Effector CD8-positive, alpha-beta T cell (primary cell): ENCODE results near the gene CCR9.

Source experiments
- DNase-seq: peaks from one replicate; lab custom pipeline; 2025; lab: John Stamatoyannopoulos, UW

Gene CCR9

GRCh38 chr3:45873036-45873435 lies 13.3 kb upstream of the CCR9 start:
- no peak for DNase-seq

DNA sequence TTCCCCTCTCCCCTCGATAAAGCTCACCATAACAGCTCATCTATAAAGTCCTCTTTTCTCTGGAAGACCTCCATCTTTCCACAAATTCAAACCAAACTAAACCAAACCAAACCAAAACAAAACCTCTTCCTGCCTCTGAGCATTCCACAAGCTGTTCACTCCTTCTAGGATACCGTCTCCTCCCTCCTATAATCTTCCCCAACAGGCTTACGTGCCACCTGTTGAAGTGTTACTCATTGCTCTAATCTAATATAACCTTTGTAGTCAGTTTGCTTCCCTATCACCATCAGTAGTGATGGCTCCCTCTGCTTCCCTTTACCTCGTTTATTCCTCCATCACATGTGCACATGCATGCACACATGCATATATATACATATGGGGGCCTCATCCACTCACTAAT lies 12.7 kb upstream of the CCR9 start:
- no peak for DNase-seq

- no peak for DNase-seq
These were observed 11.5 kb upstream of the CCR9 start for GRCh38 chr3:45874677-45875346.

GRCh38 chr3:45878124-45878523 lies 8.2 kb upstream of the CCR9 start:
- no peak for DNase-seq

DNA sequence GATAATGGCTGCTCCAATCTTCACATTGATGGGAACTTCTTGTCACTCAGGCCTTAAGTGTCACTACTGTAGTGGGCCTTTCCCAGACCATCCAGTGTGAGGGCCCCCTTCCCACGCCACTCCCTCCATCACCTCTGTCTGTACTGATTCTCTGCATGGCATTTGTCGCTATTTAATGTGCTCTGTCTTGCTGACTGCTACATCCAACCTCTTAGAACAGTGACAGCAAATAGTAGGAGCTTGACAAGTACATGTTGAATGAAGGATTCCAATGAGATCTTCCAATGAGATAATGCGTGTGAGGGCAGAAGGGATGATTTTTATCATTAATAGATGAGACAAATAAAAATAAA lies 5.6 kb upstream of the CCR9 start:
- no peak for DNase-seq

GRCh38 chr3:45881078-45882022 lies 5.0 kb upstream of the CCR9 start:
- no peak for DNase-seq

DNA sequence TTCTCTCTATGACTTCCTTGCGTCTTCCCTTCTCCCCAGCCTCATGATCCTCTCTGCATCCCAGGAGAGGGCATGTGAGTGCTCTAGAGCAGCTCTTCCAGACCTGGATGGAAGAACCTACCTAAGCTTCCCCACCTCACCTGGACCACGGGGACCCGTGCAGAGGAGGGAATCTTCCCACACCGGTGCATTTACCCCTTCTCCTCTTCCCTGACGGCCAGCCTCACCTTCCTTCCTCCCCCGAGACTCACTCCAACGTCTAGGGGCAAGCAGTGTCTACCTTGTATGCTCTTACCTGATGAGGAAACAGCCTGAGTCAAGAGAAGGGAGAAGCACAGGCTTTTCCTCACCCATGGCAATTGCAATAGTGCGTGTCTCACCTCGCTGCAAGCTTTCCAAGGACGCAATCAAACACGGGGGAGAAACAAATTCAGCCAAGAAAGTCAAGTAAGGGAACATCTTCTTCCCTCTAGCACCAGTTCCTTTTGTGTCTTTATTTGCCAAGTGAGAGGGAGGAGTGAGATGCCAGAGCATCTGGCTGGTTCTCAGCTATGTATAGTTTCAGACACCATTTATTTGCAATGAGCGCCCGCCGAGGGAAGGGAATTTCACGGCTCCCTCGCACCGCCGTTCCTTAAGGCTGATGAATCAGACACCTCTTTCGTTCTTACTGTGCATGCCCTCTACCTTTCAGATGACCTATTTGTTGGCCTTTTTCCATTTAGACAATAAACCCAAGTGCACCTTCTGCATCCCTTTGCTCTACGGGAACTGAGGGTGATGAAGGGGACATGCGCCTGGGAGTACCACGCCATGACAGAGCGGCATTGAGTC lies 1.8 kb upstream of the CCR9 start:
- no peak for DNase-seq

DNA sequence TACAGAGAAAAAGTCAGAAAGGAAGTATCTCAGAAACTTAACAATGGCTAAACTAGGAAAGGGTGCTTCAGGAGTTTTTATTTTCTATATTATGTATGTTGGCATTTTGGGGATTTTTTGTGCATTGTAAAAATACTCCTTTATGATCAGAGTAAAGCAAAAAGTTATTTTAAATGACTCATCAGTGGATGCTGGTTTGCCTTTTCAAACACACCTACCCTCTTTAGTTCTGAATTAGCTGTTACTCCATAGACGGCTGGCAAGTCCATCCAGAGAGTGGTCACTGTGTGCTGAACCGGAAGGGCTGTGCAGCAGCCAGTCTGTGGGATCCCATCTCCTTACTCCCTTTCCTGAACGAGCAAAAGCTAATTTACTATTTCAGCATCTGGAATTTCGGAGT lies 942 bp downstream of the CCR9 start:
- DNase-seq = no peak

DNA sequence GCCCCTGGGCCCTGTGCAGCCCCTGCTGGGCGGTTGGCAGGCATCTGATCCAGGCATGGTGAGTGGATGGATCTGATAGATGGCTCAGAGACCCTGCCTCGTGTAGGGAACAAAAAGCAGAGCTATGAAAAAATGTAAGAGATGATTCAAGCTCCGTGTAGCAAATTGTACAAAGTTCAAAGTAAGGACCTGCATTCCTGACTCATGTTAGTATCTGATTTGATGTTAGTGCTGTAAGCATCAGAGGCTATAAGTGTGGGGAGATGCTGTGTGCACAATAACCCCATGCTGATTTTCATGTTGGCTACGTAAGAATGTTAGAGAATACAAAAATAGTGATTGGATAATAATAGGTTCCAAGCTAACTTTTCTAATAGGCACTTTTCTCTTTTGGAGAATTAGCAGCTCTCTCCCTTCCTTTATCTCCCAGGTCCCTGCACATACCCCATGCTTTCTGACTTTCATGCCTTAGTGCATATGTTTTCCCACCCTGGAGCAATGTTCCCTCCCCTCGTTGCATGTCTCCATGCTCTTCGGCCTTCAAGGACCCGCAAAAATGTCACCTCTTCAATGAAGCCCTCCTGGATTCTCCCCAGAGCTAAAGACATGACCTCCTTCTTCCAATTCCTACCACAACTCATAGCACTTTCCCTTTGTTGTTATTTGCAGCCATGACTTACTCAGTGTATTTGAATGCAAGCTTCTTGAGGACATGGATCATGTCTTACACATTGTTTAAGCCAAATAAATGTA lies 1.6 kb downstream of the CCR9 start:
- no peak for DNase-seq

DNA sequence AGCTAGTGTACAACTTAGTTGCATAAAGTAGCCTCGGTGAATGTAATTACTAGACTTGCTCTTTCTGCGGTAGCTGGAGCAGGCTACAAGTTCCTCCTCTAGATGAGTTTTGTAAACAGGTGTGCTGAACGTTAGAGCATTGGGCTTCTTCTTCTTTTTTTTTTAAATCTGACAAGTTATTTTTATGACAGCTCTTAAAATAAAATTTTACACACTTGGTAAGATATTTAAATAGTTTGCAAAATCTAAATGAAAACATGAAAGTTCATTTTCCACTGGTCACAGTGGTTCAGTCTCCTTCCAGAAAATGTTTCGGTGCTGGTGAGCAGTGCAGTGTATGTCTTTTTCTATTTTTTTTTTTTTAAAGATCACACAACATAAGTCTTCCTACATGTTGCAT lies 3.0 kb downstream of the CCR9 start:
- DNase-seq = no peak

DNA sequence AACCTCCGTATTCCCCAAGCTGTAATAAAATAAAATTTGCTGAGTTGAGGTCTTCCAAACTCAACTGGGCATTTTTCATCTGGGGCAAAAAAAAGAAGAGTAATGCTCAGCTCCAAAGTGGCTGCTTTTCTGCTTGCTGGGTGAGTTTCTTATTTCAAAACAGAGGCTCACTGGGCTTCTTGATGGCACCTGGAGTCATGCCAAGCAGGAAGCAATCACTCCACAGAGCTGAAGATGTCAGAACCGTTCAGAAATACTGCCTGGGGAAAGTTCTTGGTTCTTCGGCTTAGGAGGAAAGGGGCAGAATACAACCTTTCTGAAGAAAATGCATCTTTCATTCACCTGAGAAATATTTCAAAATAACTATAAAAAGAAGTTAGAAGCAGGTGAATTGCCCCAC lies 4.1 kb downstream of the CCR9 start:
- DNase-seq = no peak

DNA sequence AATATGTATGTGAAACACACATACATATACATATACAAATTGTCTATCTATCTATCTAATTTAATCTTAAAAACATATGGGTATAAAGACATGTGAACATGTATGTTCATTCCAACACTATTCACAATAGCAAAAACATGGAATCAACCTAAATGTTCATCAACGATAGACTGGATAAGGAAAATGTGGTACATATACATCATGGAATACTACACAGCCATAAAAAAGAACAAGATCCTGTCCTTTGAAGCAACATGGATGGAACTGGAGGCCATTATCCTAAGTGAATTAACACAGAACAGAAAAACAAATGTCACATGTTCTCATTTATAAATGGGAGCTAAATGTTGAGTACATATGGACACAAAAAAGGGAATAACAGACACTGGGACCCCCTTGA lies 5.8 kb downstream of the CCR9 start:
- no peak for DNase-seq

DNA sequence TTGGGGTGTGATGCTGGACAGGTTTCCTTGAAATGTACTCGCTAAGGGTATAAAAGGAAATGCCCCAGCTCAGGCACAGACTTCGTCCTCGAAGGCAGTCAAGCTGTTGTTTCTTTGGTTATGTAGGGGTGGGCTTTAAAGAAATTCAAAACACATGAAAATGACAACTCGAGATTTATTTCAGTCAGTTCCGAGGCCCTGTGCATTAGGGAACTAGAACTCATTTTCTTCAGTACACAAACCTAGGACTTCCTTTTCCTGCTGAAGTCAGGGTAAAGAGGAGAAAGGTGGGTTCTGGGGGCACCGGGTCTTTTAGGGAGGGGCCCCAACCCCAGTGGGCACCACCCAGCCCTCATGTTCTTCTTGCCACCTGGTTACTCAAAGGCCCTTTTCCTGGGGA lies 7.7 kb downstream of the CCR9 start:
- no peak for DNase-seq

GRCh38 chr3:45895686-45896468 lies 9.5 kb downstream of the CCR9 start:
- DNase-seq = no peak

DNA sequence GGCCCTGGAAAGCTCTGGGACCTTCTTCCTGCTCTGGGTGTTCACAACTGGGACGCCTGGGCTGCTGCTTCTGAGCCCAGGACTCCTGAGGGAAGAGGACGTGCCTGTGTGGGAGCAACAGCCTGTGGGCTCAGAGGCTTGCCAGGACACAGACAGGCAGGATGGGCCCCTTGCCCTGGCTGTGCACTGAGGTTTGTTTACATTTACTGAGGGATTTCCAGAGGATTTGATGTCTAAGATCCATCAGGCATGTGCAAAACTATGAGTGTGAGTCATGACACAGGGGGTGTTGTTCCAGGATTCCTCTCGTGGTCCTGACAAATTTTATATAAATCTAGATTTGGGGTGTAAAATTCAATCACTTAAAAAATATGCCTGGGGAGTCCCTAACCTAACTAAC lies 10.6 kb downstream of the CCR9 start:
- no peak for DNase-seq

DNA sequence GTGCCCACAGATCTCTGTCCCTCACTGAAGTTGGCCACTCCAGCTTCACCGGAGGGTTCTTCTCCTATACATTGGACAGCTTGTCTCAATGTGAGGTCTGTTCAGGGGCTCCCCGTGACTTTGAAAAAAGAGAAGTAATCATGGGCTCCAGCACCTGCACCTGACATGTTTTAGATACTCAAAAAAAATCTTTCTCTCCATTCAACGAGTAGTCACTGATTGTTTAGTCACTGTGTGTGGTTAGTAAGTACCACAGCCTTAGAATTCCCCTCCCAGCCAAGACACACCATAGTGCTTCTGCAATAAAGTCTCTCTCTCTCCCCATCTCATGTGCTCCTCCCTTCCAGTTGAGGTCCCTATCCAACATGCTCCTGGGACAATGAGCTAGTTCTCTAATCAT lies 18.6 kb downstream of the CCR9 start:
- DNase-seq = no peak

DNA sequence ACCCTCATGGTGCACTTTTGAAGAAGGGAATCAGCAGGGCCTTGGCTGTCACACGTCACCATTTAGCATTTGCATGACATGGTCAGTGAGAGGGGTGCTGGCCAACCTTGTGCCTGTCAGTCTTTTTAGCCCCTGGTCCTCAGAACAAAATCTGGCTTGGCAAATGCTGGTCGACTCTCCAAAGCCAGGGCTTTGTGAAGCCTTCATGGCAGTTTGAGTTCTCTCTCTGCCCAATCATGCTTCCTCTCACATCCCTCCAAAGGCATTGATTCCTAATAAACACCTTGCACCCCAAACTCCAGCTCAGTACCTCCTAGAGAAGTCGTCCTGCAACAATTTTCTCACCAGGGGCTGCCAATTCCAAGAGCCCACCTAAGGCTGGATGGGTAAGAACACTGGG lies 19.4 kb downstream of the CCR9 start:
- DNase-seq = no peak

DNA sequence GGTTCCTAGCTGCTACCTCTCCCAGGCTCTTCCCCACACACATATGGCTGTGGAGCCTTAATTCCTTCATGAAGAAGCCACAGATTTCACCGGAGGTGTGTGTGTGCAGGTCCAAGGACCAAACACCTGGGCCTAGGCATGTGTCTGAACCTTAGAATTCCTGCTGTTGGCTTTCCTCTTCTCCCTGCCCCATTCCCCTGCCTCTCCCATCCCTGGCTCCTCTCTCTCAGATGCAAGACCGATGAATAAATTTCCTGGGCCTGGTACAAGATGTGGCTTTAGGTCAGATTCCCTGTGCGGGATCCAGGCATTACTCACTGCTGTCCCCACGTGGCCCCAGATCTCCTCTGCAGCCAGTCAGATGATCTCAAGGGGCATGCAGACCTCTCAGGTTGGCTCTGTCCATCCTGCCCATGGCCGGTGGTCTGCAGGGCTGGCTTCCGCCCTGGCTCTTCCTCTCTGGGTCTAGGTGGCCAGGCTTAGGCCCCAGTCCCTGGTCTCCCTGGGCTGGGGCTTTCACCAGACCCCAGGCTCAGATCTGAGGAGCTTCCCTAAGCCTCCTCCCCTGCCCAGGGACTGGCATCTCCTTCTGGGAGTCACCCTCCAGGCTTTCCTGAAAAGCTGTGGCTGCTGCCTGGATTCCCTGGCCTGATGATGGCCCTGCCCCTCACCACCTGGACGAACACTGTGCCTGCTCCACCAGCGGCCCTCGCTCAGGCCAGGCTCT lies 20.5 kb downstream of the CCR9 start:
- no peak for DNase-seq

DNA sequence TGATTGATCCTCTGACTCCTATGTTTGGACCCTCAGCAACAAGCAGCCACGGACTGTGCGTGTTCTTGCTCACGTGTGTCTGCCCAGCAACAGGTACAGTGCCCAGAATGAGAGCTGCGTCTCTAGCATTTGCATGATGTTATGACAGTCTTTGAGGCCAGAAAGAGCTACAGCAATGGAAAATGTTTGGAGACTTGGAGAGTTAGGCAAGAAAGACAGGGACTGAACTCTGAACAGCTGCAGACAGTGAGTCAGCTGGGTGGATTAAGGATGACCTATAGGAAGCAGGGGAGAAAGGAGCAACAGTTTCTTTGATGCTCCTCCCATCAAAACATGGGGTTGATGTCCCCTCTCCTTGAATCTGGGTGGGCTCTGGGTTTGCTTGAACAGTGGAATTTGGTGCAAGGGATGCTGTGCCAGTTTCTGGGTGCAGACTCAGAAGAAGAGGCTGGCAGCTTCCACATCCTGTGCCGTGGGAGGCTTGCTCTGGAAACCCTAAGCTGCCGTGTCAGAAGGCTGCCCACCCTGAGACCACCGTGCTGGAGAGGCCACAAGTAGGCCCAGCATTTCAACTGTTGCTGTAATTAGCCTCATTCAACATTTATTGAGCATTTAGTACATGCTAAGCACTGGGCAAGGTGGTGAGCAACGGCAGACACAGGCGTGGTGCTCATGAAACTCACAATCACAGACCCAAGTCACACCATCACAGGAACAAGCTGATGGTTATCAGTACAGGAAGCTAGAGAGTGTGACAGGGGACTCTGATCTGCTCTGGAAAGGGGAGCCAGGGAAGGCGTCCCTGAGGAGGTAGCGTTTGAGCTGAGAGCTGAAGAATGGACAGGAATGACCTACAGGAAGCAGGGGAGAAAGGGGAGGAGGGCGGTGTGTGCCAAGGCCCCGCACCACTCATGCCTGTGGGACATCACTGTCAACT lies 21.7 kb downstream of the CCR9 start:
- no peak for DNase-seq
